Type B pancreatic cell (in vitro differentiated cells): ENCODE measurements around the gene NT5DC1. TPM values are rescaled to one million over a fixed set of nuclear protein-coding genes. Genes with fewer than 3 reads are reported as not detected.
A peak's percentile ranks its signal among the peaks of the same experiment; 100 is the strongest.
"Not testable (repeated sequence)": the region's sequence is repeated elsewhere in the genome, so short reads cannot be mapped to it uniquely, and the experiment has no call there.

ENCODE experiments used
- DNase-seq: peaks from one replicate; pipeline ENCODE4 v3.0.0; 2021; ENCODE audit warnings: mixed read lengths; ENCODE audit not compliant: unreplicated experiment; ENCODE audit errors: extremely low spot score
- H3K27ac Mint-ChIP-seq: 2 replicates; pipeline ENCODE4 v1.8.0; 2021; ENCODE audit warnings: mild to moderate bottlenecking, mixed read lengths
- H3K27me3 Mint-ChIP-seq: 2 replicates; pipeline ENCODE4 v1.8.0; 2021; ENCODE audit warnings: mixed read lengths
- H3K36me3 Mint-ChIP-seq: 2 replicates; pipeline ENCODE4 v1.8.0; 2021; ENCODE audit warnings: mixed read lengths
- H3K4me1 Mint-ChIP-seq: one replicate; pipeline ENCODE4 v1.8.0; 2021; ENCODE audit warnings: mixed read lengths; ENCODE audit not compliant: unreplicated experiment
- H3K4me3 Mint-ChIP-seq: 2 replicates; pipeline ENCODE4 v1.8.0; 2021; ENCODE audit warnings: mild to moderate bottlenecking, mixed read lengths
- H3K9me3 Mint-ChIP-seq: 2 replicates; pipeline ENCODE4 v1.8.0; 2021; ENCODE audit warnings: mixed read lengths
- CTCF ChIP-seq: fragments of 200-600 bp; sonication (generic); conservative IDR thresholded peaks from 2 replicates; pipeline ENCODE4 v1.5.0; 2021; ENCODE audit warnings: antibody characterized with exemption, mild to moderate bottlenecking
- total RNA-seq: library from RNA; stranded (reverse); gene quantifications from 2 replicates; pipeline ENCODE4 v1.2.1, GENCODE V29; 2021; ENCODE audit warnings: low replicate concordance

NT5DC1 gene
- total RNA-seq, 1 donor from 2014 or later, result 36.7 TPM

DNA sequence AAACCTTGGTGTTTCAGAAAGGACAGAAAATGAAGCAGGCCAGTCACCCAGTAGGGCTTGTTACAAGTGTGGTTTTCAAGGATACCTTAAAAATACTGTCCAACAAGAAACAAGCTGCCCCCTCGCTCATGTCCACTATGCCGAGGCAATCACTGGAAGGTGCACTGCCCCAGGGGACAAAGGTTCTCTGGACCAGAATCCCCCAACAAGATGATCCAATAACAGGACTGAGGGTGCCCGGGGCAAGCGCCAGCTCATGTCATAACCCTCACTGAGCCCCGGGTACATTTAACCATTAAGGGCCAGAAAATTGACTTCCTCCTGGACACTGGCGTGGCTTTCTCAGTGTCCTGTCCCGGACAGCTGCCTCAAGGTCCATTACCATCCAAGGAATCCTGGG, 6.6 kb upstream of the NT5DC1 start:
- no peaks in the 10 kb centered on the region for H3K27me3 Mint-ChIP-seq
- no peaks in the 10 kb centered on the region for H3K4me1 Mint-ChIP-seq
- H3K27ac Mint-ChIP-seq, result no peak overlapping the region
- H3K4me3 Mint-ChIP-seq, result no peak overlapping the region
- no peak for DNase-seq
- H3K9me3 Mint-ChIP-seq, result peaks cover 12% of the 10 kb centered on the region
- no peaks in the 10 kb centered on the region for H3K36me3 Mint-ChIP-seq
- TF ChIP-seq CTCF, result no peak

DNA sequence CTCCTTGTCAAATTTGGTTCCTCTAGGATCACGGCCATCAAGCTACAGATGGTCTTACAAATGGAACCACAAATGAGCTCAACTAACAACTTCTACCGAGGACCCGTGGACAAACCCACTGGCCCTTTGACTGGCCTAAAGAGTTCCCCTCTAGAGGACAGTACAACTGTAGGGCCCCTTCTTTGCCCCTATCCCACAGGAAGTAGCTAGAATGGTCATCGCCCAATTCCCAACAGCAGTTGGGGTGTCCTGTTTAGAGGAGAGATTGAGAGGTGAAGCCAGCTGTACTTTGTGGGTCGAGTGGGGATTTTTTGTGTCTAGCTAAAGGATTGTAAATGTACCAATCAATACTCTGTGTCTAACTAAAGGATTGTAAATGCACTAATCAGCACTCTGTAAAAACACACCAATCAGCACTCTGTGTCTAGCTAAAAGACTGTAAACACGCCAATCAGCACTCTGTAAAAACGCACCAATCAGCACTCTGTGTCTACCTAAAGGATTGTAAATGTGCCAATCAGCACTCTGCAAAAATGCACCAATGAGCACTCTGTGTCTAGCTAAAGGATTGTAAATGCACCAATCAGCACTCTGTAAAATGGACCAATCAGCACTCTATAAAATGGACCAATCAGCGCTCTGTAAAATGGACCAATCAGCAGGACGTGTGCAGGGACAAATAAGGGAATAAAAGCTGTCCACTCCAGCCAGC, 4.4 kb upstream of the NT5DC1 start:
- not testable (repeated sequence) for H3K9me3 Mint-ChIP-seq, H3K4me1 Mint-ChIP-seq, H3K27ac Mint-ChIP-seq, DNase-seq, H3K36me3 Mint-ChIP-seq, H3K27me3 Mint-ChIP-seq, H3K4me3 Mint-ChIP-seq

DNA sequence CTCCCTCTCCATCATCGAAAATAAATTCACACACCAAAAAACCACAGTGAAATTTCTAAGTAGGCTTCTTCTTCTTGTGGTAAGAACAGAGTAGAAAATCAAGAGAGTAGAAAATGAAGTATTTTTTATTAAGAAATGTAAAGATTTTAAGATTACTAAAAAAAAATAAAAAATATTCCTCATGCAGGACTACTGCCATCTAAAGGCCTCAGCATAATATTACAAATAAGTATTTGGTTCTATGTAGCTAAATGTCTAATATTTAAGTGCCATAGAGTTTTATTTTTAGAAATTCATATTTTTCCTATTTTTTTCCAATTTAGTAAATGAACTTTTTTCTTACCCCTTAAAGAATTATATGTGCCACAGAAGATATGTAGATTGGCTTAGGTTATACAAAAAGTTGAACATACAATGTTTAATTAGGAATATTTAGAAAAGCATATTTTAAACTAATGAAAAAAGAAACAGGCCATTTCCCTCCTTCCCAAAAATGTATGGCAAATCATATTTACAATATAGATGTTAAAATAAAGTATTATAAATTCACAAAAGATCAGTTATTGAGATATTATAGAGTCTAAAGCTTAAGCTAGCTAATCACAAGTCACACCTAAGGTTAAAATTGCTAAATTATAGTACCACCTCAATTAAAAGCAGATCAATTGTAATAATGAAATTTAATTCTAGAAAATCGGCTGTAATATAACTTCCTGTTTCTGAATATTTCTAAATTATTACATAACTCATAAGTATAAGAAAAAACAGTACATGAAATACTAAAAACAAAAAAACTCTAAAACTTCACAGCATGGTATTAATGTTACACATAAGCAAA, 3.5 kb upstream of the NT5DC1 start:
- peaks cover 6% of the 10 kb centered on the region for H3K9me3 Mint-ChIP-seq
- no peak overlapping the region for H3K27ac Mint-ChIP-seq
- peak; percentile 73 for TF ChIP-seq CTCF
- H3K4me3 Mint-ChIP-seq, result no peak overlapping the region
- peaks cover 18% of the 10 kb centered on the region for H3K4me1 Mint-ChIP-seq
- H3K27me3 Mint-ChIP-seq, result no peaks in the 10 kb centered on the region
- no peaks in the 10 kb centered on the region for H3K36me3 Mint-ChIP-seq
- no peak for DNase-seq

- Mint-ChIP-seq H3K9me3 (no peaks in the 10 kb centered on the region), H3K4me3 (peak overlapping the region; percentile 98), H3K27ac (no peak overlapping the region), H3K36me3 (no peaks in the 10 kb centered on the region), H3K4me1 (peaks cover 25% of the 10 kb centered on the region), H3K27me3 (no peaks in the 10 kb centered on the region)
- DNase-seq, result no peak
- no peak for TF ChIP-seq CTCF
Measured at GRCh38 chr6:116099036-116099435, 1.6 kb upstream of the NT5DC1 start.

GRCh38 chr6:116101302-116101718, 657 bp downstream of the NT5DC1 start:
- DNase-seq, result no peak
- Mint-ChIP-seq H3K4me3 (peak overlapping the region; percentile 98), H3K4me1 (peaks cover 45% of the 10 kb centered on the region), H3K36me3 (peaks cover 3% of the 10 kb centered on the region), H3K27me3 (no peaks in the 10 kb centered on the region), H3K9me3 (no peaks in the 10 kb centered on the region), H3K27ac (peak overlapping the region; percentile 84)
- TF ChIP-seq CTCF, result no peak

DNA sequence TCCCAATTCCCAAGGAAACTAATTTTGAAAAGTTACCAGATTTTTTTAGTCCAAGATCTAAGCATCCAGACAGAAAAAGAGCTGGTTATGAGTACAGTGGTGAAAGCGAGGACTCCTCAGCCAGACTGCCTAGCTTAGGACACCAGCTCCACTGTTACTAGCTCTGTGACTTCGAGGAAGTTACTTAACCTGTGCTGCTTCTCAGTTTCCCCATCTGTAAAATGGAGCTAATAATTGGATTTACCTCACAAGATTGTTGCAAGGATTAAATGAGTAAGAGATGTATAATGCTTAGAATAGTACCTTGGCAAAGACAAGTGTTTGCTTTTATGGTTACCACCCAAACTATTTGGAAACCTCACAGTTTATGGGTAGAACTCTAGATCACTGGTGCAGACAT, 1.1 kb downstream of the NT5DC1 start:
- DNase-seq, result no peak
- peak overlapping the region; percentile 98 for H3K4me3 Mint-ChIP-seq
- peak overlapping the region; percentile 84 for H3K27ac Mint-ChIP-seq
- H3K4me1 Mint-ChIP-seq, result peaks cover 45% of the 10 kb centered on the region
- H3K36me3 Mint-ChIP-seq, result peaks cover 3% of the 10 kb centered on the region
- TF ChIP-seq CTCF, result no peak
- no peaks in the 10 kb centered on the region for H3K27me3 Mint-ChIP-seq
- no peaks in the 10 kb centered on the region for H3K9me3 Mint-ChIP-seq
